ENCODE measurements around the gene FGF23.
"Not testable (repeated sequence)": the region's sequence is repeated elsewhere in the genome, so short reads cannot be mapped to it uniquely, and the experiment has no call there.

Gene FGF23

DNA sequence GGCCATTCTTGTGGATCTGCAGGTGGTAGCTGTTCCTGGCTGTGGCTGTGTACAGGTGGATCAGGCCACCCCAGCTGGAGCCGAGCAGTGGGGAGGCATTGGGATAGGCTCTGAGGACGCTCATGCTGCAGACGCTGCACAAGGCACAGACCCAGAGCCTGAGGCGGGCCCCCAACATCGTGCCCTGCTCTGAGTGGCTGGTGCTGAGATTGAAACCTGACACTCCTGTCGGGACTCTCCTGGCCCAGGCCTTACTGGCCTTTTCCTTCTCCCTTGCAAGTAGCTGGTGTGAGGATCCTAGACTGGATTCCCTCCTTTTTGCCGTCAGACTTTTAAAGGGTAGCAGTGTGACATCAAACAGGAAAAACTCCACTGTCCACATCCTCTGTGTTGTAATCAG is at the start of gene FGF23:
TSS of gene FGF23 (minus strand) at position 308 of the 400 bp plus-strand sequence. CDS start at position 178, 130 bp downstream.
- peak; percentile 35 for DNase-seq (ENCODE audit: low read depth, low spot score)

DNA sequence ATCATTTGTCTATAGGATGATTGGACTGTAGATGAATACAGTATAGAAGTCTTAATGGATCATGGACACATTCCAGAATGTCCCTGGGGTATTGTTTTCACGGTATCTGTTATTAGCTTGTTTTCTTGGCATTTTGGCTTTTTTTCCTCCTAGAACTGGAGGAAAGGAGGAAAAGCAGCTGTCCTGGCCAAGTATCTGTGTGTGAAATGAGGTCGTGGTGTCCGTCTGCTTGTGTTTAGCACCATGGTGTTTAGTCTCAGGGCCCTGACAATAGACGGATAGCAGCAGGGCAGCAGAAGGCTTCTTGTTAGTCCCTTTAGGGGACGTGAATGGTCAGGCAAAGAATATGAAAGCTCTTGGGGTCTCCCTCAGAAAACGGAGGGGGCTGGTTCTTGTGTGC is 44.9 kb upstream of the FGF23 start:
- no peak for DNase-seq (ENCODE audit: low read depth, low spot score)

DNA sequence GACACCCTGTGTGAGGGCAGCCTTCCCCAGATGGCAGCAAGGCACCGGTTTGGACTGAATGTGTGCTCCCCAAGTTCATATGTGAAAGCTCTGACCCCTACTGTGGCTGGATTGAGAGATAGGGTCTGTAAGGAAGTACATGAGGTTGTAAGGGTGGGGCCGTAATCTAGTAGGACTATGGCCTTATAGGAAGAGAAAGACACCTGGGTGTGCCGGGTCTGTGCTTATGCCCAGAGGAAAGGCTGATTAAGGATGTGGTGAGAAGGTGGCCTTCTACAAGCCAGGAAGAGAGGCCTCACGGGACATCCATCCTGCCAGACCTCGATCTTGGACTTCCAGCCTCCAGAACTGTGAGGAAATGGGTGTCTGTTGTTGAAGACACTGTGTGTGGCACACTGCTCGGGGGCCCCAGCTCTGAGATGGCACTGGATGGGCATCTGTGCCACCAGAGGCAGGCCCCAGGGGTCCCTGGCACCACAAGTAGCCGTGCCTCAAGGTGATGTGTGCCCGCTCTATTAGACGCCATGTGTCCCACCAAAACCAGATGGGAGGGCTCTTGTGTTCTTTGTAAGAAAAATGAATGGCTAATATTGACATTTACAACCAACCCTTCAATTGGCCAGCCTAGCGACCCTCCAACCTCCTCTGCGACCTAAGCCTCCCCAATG is 44.1 kb upstream of the FGF23 start:
- no peak for DNase-seq (ENCODE audit: low read depth, low spot score)

DNA sequence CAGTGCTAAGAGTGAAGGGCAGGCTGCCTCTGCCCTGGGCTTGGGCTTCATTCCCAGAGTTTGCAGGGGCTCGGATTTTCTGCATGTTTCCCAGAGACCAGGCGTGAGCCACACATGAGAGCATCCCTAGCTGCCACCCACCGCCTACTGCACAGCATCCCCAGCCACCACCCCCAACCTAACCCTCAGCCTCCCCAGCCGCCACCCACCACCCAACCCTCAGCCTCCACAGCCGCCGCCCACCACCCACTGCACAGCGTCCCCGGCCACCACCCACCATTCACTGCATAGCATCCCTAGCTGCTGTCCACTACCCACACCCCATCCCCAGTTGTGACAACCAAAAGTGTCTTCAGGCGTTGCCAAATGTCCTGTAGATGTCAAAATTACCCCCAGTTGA is 43.5 kb upstream of the FGF23 start:
- no peak for DNase-seq (ENCODE audit: low read depth, low spot score)

DNA sequence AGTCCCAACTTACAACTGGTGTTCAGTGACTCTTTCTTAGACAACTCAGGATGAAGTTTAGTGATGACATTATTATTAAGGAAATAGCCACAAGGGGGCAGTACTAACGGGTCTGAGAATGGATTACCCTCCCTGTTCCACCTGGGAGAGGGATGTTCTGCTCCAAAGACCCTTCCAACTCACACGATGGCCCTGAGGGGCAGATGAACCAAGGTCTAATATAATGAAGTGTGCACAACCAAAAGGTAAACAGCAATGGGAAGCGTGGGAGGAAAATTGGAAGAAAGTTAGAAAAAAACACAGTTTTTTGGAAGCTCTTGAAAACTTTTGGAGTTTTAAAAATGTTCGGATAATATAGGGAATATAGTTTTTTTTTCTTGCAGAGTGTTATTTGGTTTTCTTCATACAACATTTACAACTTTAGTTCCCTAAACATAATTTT is 42.1 kb upstream of the FGF23 start:
- DNase-seq (ENCODE audit: low read depth, low spot score) = peak; percentile 64

DNA sequence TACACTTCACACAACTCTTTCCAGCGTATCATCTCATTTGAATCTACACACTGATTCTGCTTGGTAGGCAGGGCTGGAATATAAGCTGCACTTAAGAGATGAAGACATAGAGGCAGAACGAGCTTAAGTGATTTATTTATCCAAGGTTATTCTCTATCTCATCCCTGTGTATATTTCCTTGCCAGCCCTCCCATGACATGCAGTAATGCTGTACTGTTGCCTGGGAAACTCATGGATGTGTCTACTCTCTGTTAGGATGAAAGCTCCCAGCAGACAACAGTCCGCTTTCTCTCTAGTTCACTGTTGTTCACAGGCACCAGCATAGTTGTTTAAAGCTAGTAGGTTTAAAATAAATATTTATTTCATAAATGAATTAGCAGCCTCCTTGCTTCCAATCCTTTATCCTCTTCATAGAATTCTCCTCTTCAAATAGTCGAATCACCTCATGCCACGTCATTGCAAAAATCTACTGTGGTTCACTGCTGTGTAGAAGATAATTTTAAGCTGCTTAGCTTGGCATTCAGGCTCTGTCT is 40.7 kb upstream of the FGF23 start:
- no peak for DNase-seq (ENCODE audit: low read depth, low spot score)

DNA sequence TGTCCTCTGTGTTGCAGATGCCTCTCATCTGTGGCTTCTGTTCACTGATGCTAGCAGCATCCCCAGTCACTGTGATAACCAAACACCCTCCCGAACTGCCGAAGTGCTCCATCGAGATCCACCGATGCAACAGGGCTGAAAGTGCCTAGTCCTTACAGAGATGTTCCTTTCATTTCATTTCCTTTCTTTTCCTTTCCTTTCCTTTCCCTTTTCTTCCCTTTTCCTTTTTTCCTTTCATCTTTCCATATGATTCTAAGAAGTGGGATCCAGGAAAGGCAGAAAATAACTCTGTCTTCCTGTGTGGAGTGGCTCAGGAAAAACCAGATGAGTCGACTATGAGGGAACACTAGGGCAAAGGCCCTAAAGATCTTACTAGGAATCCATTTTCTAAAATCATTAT is 39.4 kb upstream of the FGF23 start:
- DNase-seq (ENCODE audit: low read depth, low spot score) = no peak

DNA sequence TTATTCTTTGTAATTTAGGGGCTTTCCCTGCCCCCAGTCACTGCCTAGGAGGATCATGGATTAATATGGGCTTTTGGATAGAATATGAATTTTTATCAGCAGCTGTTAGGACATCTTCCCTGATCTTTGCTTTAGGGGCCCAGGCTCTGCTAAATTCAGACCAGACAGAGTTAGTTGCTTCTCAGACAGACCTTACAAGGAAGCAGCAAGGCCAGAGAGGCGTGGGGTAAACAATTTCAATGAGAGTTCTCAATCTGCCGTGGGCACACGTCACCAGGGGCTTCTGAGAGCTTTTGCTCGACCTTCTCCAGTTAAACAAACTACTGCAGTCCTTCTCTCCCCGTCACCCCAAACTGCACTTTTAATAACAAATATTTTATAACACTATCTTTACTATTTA is 38.4 kb upstream of the FGF23 start:
- DNase-seq (ENCODE audit: low read depth, low spot score) = no peak

DNA sequence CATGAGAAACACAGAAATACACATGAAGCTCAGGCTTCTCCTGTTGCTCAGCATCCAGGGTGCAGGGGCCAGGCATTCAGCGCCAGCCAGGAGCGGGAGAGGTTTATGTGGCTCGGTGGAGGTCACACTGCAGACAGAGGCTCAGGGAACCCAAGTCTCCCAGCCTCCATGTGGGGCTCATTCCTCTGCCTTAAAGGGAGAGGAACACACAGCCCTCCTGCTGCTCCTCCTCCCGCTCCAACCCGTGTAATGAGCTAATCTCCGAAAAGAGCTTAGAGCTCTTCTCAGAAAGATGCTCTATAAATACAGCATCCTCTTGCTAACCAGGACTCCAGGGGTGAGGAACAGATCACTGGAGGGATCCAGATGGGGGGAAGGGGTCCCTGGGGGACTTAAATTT is 37.9 kb upstream of the FGF23 start:
- no peak for DNase-seq (ENCODE audit: low read depth, low spot score)

DNA sequence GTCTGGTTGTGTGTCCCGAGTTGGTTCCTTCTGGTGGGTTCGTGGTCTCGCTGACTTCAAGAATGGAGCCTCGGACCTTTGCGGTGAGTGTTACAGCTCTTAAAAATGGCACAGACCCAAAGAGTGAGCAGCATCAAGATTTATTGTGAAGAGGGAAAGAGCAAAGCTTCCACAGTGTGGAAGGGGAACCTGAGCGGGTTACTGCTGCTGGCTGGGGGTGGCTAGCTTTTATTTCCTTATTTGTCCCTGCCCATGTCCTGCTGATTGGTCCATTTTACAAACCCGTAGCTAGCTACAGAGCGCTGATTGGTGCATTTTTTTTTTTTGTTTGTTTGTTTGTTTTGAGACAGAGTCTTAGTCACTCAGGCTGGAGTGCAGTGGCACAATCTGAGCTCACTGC is 36.8 kb upstream of the FGF23 start:
- DNase-seq (ENCODE audit: low read depth, low spot score) = no peak

DNA sequence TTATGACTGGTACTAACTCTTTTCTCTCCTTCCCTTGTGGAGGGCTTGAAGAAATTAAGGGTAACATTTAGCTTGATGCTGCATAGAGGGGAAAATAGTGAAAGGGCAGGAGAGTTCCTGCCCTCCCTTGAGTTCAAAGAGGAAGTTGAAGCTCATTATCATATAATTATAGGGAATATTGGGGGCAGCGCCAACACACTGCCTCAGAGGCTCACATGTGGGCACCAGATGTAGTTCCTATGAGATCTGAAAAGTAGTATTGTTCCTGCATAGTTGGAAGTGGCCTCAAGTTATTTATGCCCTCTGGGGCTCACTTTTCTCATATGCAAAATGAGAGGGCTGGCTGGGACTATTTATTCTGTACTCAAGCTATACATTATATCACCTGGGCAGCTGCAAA is 33.0 kb upstream of the FGF23 start:
- DNase-seq (ENCODE audit: low read depth, low spot score) = no peak

DNA sequence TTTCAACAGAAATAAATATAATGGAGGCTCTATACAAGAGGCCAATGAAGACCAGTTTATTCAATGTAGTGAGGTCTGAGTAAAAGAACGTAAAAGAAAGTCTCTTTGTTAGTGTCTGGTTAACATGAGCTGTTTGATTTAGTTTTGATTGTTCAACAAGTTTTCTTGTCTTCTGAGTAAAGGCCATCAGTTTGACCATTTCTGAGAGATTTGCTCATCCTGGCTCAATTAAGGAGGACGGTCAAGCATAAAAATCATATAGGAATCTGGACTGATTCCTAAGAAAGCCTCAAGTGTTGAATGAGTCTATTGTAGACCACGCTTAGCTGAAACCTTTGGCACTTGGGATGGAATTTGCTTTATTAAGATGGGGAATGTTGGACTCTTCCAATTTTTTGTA is 32.5 kb upstream of the FGF23 start:
- no peak for DNase-seq (ENCODE audit: low read depth, low spot score)

DNA sequence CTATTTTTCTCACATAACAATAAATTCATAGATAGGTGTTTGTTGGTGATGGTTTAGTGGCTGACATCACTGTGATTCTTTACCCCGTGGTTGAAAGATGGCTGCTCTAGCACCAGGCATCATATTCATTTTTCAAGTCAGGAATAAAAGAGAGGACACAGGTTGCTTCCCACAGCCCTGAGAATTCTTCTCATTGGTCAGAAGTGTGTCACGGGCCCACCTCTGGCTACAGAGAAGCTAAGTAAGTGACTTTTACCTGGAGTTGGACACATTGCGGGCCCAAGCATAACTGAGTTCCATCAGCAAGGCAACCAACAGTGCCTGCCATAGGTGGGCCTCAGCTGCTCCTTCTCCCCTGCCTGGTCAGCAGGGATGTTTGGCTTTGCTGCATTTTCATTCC is 27.6 kb upstream of the FGF23 start:
- DNase-seq (ENCODE audit: low read depth, low spot score) = no peak

DNA sequence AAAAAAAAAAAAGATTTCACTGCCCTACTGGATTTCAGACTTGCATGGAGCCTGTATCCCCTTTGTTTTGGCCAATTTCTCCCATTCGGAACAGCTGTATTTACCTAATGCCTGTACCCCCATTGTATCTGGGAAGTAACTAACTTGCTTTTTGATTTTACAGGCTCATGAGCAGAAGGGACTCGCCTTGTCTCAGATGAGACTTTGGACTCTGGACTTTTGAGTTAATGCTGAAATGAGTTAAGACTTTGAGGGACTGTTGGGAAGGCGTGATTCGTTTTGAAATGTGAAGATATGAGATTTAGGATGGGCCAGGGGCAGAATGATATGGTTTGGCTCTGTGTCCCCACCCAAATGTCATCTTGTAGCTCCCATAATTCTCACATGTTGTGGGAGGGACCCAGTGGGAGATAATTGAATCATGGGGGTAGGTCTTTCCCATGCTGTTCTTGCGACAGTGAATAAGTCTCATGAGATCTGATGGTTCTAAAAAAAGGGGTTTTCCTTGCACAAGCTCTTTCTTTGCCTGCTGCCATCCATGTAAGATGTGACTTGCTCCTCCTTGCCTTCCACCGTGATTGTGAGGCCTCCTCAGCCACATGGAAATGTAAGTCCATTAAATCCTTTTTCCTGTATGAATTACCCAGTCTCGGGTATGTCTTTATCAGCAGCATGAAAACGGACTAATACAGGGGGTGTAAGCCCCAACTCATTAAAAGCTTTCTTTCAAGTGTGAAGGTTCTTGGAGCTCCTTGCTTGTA is 25.5 kb upstream of the FGF23 start:
- not testable (repeated sequence) for DNase-seq (ENCODE audit: low read depth, low spot score)

DNA sequence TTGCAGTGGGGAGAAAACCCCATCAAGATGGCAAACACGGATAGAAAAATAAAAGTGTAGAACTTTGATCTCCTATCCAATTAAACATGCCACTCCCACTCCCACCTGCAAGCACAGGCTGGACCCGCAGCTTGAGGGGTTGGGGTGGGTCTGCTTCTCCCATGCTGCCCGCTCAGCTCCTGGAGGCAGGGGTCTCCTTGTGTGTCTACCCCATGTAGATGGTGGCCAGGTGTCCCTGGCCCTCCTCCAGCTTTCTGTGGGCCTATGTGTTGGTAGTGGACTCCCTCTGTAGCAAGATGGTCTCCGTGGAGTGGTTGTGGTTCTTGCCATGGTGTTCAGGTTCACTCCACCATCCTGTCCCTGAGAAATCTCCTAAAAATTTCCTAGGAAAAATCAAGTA is 23.5 kb upstream of the FGF23 start:
- no peak for DNase-seq (ENCODE audit: low read depth, low spot score)

DNA sequence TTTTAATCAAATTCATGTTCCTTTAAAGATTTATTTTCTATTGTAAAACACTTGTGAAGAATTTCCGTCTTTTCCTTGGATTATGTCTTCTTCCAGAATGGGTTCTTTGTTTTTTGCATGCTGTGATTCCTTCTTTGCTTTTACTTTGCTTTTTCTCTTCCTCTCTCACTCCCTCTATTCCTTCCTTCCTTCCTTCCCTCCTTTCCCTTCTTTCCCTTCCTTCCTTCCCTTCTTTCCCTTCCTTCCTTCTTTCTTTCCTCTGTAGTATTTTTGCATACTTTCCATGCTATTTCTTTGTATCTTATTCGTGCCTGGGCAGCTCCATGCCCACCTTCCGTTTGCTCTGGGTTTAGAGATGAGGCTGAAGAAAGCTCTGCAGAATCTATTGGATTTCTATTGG is 21.6 kb upstream of the FGF23 start:
- no peak for DNase-seq (ENCODE audit: low read depth, low spot score)

DNA sequence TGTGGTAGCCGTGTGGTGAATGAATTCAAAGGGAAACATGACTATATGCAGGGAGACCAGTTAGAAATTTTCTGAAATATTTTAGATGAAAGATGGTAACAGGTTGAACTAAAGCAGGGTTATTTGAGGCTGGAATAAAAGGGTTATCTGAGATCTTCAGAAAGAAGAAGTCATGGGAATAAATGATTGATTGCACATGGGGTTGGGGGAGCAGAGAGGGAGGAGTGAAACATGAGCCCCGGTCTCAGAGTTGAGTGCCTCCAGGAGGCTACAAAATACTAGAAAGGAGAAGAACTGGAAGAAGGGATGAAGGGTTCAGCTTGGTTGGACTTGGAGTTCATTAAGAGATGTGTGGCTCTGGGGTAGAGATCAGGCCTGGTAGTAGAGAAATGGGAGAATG is 16.3 kb upstream of the FGF23 start:
- DNase-seq (ENCODE audit: low read depth, low spot score) = no peak

DNA sequence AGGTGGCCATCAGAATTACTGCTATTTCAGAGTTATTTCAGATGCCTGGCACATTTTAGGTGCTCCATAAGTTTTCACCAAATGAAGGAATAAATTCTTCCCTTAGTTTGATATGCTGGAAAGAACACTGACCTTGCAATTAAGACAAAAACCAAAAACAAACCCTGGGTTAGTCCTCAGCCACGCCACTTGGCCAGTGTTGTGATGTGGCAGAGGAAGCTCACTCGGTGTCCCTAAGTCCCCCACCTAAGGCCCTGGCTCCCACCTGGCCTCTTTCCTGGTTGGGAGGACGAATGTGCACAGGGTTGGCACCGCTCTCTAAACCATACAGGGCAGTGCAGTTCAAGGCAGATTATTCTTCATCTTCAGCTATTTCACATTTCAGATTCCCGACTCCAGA is 13.7 kb upstream of the FGF23 start:
- DNase-seq (ENCODE audit: low read depth, low spot score) = no peak

DNA sequence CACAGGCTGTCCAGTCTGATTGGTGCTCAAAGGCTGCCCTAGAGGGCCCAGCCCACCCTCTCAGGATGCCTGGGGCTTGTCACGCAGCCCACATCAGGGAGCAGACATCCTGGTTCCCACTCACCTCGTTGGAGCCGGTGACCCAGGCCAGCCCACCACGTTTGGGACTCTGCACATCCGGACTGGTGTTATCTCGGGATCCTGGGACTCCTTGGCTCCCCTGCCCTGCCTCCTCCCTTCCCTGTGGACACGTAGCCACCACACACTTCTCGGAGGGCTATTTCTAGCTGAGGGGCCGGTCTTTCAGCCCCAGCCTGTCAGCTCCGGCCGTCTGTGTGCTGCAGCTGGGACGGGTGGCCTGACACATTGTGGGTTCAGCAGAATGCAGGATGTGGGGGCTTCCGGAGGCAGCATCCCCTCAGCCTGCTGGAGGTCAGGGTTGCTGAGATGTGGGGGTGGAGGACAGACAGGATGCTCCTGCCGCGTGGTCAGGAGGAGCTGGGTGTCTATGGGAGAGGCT is 12.8 kb upstream of the FGF23 start:
- DNase-seq (ENCODE audit: low read depth, low spot score) = no peak

DNA sequence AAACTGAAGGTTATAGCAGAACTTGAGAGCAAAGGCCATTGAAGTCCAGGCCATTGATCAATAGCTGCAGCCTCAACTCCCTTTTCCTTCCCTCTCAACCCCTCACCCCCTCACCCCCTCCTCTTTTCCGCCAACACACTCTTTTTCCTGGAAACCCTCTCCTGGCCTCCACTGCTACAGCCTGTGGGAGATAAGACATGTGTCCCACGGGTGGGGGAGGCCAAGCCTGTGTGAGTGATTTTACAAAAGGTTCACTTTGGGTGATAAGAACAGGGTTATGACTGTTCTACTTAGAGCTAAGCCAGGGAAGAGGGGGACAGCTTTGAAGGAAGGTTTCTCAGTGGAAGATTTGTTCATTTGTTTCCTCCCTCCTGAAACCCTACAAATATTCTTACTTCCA is 9.2 kb upstream of the FGF23 start:
- DNase-seq (ENCODE audit: low read depth, low spot score) = no peak

DNA sequence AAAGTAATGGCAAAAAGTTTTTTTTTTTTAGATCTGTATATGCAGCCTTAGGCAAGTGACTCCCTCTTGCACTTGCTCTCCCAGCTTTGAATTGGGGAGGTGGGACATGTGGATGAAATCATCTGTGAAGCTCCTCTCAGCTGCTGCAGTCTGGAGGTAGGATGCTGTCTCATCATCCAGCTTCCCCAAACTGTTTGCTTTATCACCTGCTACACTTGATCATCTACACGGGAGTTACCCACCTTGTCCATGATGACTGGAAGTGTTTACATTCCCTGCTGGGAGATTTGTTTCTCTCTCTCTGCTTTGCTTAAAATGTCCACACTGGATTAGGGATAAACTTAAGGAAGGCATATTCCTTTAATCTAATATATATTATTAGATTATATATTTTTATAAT is 8.5 kb upstream of the FGF23 start:
- DNase-seq (ENCODE audit: low read depth, low spot score) = no peak

DNA sequence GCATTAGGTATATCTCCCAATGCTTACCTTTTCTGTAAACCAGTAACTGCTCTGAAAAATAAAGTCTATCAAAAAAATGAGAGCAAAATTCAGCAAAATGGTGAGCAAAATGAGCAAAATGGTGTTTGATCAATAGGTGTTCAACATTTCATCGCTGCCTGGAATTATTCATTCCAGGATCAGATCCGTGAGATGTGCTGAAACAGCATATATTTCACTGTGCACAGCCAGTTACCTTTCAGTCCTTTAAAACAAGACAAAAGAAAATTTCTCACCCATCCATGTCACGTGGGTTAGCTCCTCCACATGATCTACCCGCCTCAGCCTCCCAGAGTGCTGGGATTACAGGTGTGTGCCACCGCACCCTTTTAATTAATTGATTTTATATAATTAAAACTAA is 8.1 kb upstream of the FGF23 start:
- DNase-seq (ENCODE audit: low read depth, low spot score) = no peak

DNA sequence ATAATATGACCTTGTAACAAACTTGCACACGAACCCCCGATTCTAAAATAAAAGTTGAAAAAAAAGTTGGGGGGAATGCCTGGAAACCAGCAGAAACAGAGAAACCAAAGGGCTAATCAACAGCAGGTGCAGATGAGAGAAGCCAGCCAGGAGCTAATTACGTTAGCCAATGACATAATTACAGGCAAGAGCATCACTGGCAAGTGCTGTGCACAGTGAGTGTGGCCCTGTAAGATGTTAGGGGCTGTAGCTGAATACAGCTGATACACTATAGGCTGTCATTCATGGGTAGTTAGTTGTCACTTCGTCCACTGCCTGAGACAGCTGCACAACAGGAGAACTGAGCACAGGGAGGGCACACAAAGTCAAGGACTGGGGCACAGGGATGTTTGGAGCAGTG is 7.3 kb upstream of the FGF23 start:
- no peak for DNase-seq (ENCODE audit: low read depth, low spot score)

Data from astrocyte of the hippocampus (primary cell).